Inflammatory macrophage (primary cell): Measurements from ENCODE around the gene CFDP1.

ENCODE experiments used
- DNase-seq, 2 donors: peaks; one replicate each; pipeline ENCODE4 v3.0.0-alpha.2; 2020 to 2022

Gene CFDP1

GRCh38 chr16:75402821-75403475 is 30.4 kb downstream of the CFDP1 start:
- peak; percentile 17 to 24 for DNase-seq

- no peak for DNase-seq
Observed at GRCh38 chr16:75402159-75402820, 31.0 kb downstream of the CFDP1 start.

- DNase-seq = no peak
Observed at GRCh38 chr16:75401691-75402090, 31.6 kb downstream of the CFDP1 start.

- no peak for DNase-seq
Observed at GRCh38 chr16:75398333-75398732, 35.0 kb downstream of the CFDP1 start.

GRCh38 chr16:75394941-75395340 is 38.4 kb downstream of the CFDP1 start:
- no peak for DNase-seq

- DNase-seq = no peak
Observed at GRCh38 chr16:75392906-75393305, 40.4 kb downstream of the CFDP1 start.

GRCh38 chr16:75390926-75391653 is 42.2 kb downstream of the CFDP1 start:
- DNase-seq = no peak

GRCh38 chr16:75389096-75389690 is 44.1 kb downstream of the CFDP1 start:
- no peak for DNase-seq

- no peak for DNase-seq
Observed at GRCh38 chr16:75387951-75388350, 45.4 kb downstream of the CFDP1 start.

GRCh38 chr16:75385507-75386152 is 47.7 kb downstream of the CFDP1 start:
- DNase-seq = peak; percentile 68

GRCh38 chr16:75383141-75383540 is 50.2 kb downstream of the CFDP1 start:
- no peak for DNase-seq

GRCh38 chr16:75382611-75383010 is 50.7 kb downstream of the CFDP1 start:
- peak in 1 of 2 donors; percentile 10 for DNase-seq

- DNase-seq = peak; percentile 59
Observed at GRCh38 chr16:75380870-75381269, 52.4 kb downstream of the CFDP1 start.

- DNase-seq = peak; percentile 86 to 87
Observed at GRCh38 chr16:75379911-75380847, 53.1 kb downstream of the CFDP1 start.

GRCh38 chr16:75379339-75379738 is 54.0 kb downstream of the CFDP1 start:
- peak; percentile 34 to 45 for DNase-seq

- no peak for DNase-seq
Observed at GRCh38 chr16:75378616-75379015, 54.7 kb downstream of the CFDP1 start.

GRCh38 chr16:75377729-75378386 is 55.4 kb downstream of the CFDP1 start:
- DNase-seq = peak; percentile 89 to 91

- no peak for DNase-seq
Observed at GRCh38 chr16:75376475-75377161, 56.7 kb downstream of the CFDP1 start.

- no peak for DNase-seq
Observed at GRCh38 chr16:75374388-75374787, 58.9 kb downstream of the CFDP1 start.

- DNase-seq = no peak
Observed at GRCh38 chr16:75372236-75372856, 61.0 kb downstream of the CFDP1 start.
